ENCODE data around the gene TOM1L2.

The TOM1L2 gene

GRCh38 chr17:18004345-18004744 is 32.1 kb upstream of the TOM1L2 start:
- Histone ChIP-seq H3K27me3 (replicated peaks; ENCODE audit: insufficient read depth, low read length) (no peaks in the 10 kb centered on the region), H3K9me3 (replicated peaks; ENCODE audit: insufficient read depth, low read length) (no peaks in the 10 kb centered on the region), H3K4me2 (ENCODE audit: low read depth, low read length) (no peak overlapping the region), H3F3A (ENCODE audit: insufficient read depth, low read length) (no peaks in the 10 kb centered on the region), H3K36me3 (replicated peaks; ENCODE audit: insufficient read depth, low read length) (no peaks in the 10 kb centered on the region), H3K4me3 (ENCODE audit: low read length) (no peak overlapping the region), H3K4me1 (ENCODE audit: low read length) (no peaks in the 10 kb centered on the region), H4K20me1 (ENCODE audit: insufficient read depth, low read length) (no peaks in the 10 kb centered on the region), H3K9me2 (replicated peaks; ENCODE audit: insufficient read depth, low read length) (no peaks in the 10 kb centered on the region), H3K9ac (ENCODE audit: low read length) (no peak overlapping the region), H2AFZ (ENCODE audit: low read length) (no peak overlapping the region), H3K27ac (ENCODE audit: low read length) (no peak overlapping the region), H3K79me2 (ENCODE audit: low read length) (no peaks in the 10 kb centered on the region)
- DNase-seq: no peak
- no peak for TF ChIP-seq CTCF (IDR thresholded peaks at IDR 0.05; ENCODE audit: low read length)
- no peak for TF ChIP-seq EZH2phosphoT487 (IDR thresholded peaks at IDR 0.05; ENCODE audit: low read length)
- no peak for TF ChIP-seq EZH2 (optimal IDR thresholded peaks at IDR 0.05; ENCODE audit: low read depth, low read length)

GRCh38 chr17:18002171-18002570 is 30.0 kb upstream of the TOM1L2 start:
- Histone ChIP-seq H3K27ac (ENCODE audit: low read length) (no peak overlapping the region), H3K36me3 (replicated peaks; ENCODE audit: insufficient read depth, low read length) (no peaks in the 10 kb centered on the region), H3K4me2 (ENCODE audit: low read depth, low read length) (no peak overlapping the region), H3K9me3 (replicated peaks; ENCODE audit: insufficient read depth, low read length) (no peaks in the 10 kb centered on the region), H3K79me2 (ENCODE audit: low read length) (no peaks in the 10 kb centered on the region), H3K9ac (ENCODE audit: low read length) (no peak overlapping the region), H3K27me3 (replicated peaks; ENCODE audit: insufficient read depth, low read length) (no peaks in the 10 kb centered on the region), H3K9me2 (replicated peaks; ENCODE audit: insufficient read depth, low read length) (no peaks in the 10 kb centered on the region), H3K4me3 (ENCODE audit: low read length) (no peak overlapping the region), H3K4me1 (ENCODE audit: low read length) (no peaks in the 10 kb centered on the region), H3F3A (ENCODE audit: insufficient read depth, low read length) (no peaks in the 10 kb centered on the region), H4K20me1 (ENCODE audit: insufficient read depth, low read length) (no peaks in the 10 kb centered on the region), H2AFZ (ENCODE audit: low read length) (no peak overlapping the region)
- TF ChIP-seq EZH2phosphoT487 (IDR thresholded peaks at IDR 0.05; ENCODE audit: low read length): no peak
- no peak for TF ChIP-seq CTCF (IDR thresholded peaks at IDR 0.05; ENCODE audit: low read length)
- no peak for TF ChIP-seq EZH2 (optimal IDR thresholded peaks at IDR 0.05; ENCODE audit: low read depth, low read length)
- DNase-seq: no peak

- H3F3A ChIP-seq (ENCODE audit: insufficient read depth, low read length): no peaks in the 10 kb centered on the region
- no peaks in the 10 kb centered on the region for H3K79me2 ChIP-seq (ENCODE audit: low read length)
- no peaks in the 10 kb centered on the region for H3K9me2 ChIP-seq (replicated peaks; ENCODE audit: insufficient read depth, low read length)
- no peak overlapping the region for H3K4me2 ChIP-seq (ENCODE audit: low read depth, low read length)
- H3K27ac ChIP-seq (ENCODE audit: low read length): no peak overlapping the region
- no peak overlapping the region for H3K4me3 ChIP-seq (ENCODE audit: low read length)
- H3K27me3 ChIP-seq (replicated peaks; ENCODE audit: insufficient read depth, low read length): no peaks in the 10 kb centered on the region
- no peaks in the 10 kb centered on the region for H3K36me3 ChIP-seq (replicated peaks; ENCODE audit: insufficient read depth, low read length)
- no peak for DNase-seq
- H3K9me3 ChIP-seq (replicated peaks; ENCODE audit: insufficient read depth, low read length): no peaks in the 10 kb centered on the region
- H3K9ac ChIP-seq (ENCODE audit: low read length): no peak overlapping the region
- H3K4me1 ChIP-seq (ENCODE audit: low read length): no peaks in the 10 kb centered on the region
- no peak for TF ChIP-seq EZH2 (optimal IDR thresholded peaks at IDR 0.05; ENCODE audit: low read depth, low read length)
- no peak for TF ChIP-seq EZH2phosphoT487 (IDR thresholded peaks at IDR 0.05; ENCODE audit: low read length)
- no peak for TF ChIP-seq CTCF (IDR thresholded peaks at IDR 0.05; ENCODE audit: low read length)
- H2AFZ ChIP-seq (ENCODE audit: low read length): no peak overlapping the region
- H4K20me1 ChIP-seq (ENCODE audit: insufficient read depth, low read length): no peaks in the 10 kb centered on the region
Measured at GRCh38 chr17:18000030-18000408, 27.8 kb upstream of the TOM1L2 start.

Data from MM.1S (cell line).